HG03575 (cell line): ENCODE measurements around the gene AK6.
"Not testable (repeated sequence)": the region's sequence is repeated elsewhere in the genome, so short reads cannot be mapped to it uniquely, and the experiment has no call there.

Experiments used
- ATAC-seq: cut with Tn5 transposase; IDR thresholded peaks from one replicate; pipeline ENCODE4 v1.9.1; 2021; ENCODE audit not compliant: unreplicated experiment, insufficient number of reproducible peaks, low FRiP score; ENCODE audit errors: extremely low read depth

Gene AK6

DNA sequence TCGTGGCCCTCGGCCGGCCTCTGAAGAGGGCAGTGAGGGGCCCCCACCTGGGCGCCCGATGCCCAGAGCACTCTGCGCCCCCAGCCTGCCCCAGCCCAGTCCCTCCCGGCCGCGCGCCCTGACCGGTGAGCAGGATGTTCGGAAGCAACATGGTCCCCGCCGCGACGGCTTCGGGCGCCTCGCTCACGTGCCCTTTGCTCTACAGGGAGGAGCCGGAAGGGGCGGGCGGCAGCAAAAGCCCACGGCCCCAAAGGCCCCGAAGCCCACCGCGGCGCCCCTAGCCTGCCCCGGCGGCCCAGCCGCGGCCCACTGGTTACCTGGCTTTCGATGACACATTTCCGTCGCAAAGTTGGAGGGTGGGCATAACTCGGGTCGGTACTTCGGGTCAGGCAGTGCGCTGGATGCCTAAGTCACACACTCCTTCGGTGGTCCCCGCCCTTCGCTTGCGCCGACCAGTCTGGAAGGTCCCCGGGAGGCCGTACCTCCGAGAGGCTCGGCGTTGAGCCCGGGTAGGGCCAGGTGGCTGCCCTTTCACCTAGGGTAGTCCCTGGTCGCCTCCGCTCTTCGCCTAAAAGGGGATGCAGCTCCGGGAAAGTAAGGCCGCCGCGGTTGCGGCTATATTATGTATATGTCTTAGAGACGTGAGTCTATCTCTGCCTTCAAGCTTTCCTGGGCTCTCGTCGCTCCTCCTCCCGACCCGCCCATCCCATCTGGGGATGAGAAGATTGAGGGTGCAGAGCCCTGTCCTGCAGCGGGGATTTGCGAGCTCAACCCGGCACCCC lies at the start of gene AK6, which contains the start of the genes RAD17 and TAF9:
Gene AK6, minus strand, starts transcription at position 181 of the 782 bp plus-strand sequence. Its CDS starts 30 bp downstream, at position 151.
Gene RAD17, plus strand, starts transcription at position 479 of the 782 bp plus-strand sequence. CDS start 2,391 bp downstream, outside the sequence.
Gene TAF9, minus strand, starts transcription at position 181 of the 782 bp plus-strand sequence. CDS start 3,783 bp downstream, outside the sequence.
- peak; percentile 82 for ATAC-seq

DNA sequence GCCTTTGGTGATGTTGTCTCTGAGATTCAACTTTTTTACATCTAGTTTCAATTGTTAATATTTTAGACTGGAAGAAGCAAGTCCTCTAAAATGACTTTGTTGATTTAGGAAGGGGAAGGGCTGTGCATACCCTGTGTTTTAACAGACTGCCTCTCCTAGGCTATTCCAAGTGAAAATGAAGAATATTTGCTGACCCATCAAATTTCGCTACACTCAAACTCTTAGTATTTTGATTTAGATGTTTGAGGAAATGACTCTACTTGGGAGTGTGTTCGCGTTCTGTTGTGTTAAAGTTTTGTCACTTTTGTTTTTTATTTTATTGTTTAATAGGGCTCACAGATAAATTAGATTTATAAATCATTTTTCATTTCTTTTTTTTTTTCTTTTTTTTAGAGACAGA lies 49.2 kb upstream of the AK6 start:
- no peak for ATAC-seq

DNA sequence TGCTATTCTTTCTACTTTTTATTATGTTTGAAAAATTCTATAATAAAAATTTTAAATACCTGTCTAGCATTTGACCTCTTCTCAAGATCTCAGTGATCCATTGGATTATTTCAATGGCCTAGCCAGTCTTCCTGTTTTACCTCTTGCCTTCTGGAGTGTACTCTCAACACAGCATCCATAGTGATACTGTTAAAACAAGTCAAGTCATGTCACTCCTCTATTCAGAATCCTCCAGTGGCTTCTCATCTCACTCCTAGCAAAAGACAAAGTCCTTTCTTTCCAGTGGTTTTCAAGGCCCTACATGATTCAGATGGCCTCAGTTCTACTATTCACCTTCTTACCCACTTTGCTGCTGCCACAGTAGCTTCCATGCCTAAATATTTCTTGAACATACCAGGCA lies 47.4 kb upstream of the AK6 start:
- ATAC-seq, result no peak

DNA sequence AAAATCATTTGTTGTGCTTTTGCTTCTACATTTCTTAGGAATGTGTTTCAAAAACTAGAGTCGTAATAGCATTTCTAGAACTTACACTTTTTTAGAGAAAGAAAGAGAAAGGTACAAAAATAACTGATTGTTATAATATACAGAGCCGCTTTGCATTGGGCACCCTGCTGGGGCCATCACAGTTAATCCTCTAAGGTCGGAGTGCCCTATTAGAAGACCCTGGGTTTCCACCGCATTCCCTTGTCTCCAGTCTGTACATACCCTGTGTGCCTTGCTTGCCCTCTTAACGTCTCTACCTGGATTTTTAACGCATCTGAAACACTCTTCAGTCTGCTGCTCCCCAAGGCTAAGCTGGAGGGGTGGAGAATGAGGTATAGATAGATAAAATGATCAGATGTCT lies 46.9 kb upstream of the AK6 start:
- no peak for ATAC-seq

DNA sequence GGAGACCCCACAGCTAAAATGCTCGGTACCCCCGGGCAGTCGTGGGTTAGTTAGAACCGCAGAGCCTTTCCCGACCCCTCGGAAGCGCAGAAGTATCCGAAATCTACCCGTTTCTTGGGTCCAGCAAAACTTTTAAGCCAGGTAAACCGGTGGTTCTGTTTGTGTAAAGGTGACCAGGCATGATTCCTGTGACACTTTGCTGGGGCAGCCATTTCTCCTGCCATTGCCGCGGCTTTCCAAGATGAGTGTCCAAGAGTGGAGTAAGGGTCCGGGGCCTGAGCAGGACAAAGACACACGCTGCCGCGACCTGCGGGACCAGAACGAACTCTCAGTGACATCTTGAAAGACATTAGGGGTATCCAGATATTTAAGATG lies 46.3 kb upstream of the AK6 start:
- no peak for ATAC-seq

DNA sequence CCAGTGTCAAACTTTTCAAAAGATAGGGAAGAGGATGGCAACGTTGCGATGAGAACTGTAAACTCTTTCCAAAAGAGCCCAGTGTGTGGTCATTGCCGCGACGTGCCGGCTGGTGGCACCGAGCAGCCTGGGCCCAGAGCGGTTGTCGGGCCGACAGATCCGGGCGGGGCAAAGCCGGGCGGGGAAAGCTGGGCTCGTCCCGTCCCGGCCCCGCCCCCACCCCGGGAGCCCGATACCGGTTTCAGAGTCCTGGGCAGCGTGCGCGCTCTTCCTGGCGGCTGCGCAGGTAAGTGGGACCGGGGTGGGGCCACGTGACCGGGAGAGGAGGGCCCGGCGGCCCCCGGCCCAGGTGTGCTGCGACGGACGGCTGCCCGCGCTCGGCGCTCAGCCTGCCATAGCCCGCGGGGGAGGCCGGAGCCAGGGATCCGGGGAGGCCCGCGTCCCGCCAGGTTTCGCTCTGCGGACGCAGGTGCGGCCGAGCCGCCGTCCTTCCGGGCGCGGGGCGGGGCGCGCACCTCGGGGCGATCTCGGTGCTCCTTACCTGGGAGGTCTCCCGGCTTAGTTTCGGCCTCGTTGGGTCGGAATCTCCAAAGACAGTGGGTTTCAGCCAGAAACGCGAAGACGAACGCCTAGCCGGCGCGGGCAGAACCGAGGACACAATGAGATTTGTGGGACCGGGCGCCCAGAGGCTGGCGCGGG lies 45.7 kb upstream of the AK6 start, which contains the start of gene MARVELD2:
Gene MARVELD2, plus strand, starts transcription at position 232 of the 699 bp plus-strand sequence. CDS start 4,270 bp downstream, outside the sequence.
- ATAC-seq, result no peak

DNA sequence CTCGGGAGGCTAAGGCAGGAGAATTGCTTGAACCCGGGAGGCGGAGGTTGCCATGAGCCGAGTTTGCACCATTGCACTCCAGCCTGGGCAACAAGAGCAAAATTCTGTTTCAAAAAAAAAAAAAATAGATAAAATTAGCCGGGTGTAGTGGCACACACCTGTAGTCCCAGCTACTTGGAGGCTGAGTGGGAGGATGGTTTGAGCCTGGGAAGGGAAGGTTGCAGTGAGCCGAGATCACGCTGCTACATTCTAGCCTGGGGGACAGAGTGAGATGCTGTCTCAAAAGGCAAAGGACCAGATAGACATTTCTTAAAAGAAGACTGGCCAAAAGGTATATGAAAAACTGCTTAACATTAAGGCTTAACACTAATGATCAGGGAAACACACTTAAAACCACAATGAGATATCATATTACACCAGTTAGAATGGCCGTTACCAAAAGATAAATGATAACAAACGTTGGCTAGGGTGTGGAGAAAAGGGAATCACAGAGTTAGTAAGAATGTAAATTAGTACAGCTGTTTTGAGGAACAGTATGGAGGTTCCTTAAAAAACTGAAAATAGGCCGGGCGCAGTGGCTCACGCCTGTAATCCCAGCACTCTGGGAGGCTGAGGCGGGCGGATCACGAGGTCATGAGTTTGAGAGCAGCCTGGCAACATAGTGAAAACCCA lies 35.5 kb upstream of the AK6 start:
- no peak for ATAC-seq

DNA sequence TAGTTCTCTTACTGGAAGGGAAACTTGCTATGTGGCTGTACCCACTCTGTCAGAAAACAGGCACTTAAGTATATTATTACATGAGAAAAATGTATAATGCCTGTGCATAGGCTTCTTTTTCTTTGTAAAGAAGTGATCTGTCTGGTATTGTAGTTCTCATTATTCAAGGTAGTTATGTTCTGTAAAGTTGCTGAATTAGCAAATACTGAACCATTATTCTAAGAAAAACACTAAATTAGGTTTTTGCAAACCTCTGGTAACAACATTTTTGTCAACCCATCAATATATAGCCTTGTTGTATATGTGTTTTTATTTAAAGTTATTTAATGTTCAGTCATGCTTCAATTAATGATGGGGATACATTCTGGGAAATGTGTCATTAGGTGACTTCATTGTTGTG lies 9.1 kb upstream of the AK6 start:
- ATAC-seq, result no peak

DNA sequence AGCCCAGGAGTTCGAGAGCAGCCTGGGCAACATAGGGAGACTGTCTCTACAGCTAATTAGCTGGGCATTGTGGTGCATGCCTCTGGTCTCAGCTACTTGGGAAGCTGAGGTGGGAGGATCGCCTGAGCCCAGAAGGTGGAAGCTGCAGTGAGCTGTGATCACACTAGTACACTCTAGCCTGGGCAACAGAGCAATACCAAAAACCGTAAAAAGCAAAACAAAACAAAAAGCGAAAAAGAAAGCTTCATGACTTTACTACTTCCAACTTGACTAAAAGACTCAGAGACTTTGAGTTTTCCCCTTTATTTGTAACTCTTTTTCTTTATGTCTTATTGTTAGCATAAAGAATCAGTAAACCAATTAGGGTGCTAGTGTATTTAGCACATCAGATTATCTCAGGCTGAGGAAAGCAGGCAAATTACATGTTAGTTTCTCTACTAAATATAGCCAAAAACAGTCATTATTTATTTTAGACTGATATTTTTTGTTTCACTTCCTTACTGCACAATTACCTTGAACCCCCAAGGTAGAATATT lies 5.7 kb upstream of the AK6 start:
- peak; percentile 54 for ATAC-seq

DNA sequence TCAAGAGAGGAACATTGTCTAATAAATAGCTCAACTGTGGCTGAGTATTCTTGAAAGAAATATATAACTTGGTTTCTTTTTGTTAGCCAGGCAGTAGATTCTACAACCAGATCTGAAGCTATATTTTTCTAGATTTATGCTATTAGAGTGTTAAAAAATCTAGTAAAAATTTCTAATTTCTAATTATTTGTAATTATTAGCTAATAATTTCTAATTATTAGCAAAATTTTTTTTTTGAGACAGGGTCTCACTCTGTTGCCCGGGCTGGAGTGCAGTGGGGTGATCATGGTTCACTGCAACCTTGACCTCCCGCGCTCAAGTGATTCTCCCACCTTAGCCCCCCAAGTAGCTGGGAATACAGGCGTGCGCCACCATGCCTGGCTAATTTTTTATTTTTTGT lies 3.1 kb upstream of the AK6 start:
- ATAC-seq, result no peak

DNA sequence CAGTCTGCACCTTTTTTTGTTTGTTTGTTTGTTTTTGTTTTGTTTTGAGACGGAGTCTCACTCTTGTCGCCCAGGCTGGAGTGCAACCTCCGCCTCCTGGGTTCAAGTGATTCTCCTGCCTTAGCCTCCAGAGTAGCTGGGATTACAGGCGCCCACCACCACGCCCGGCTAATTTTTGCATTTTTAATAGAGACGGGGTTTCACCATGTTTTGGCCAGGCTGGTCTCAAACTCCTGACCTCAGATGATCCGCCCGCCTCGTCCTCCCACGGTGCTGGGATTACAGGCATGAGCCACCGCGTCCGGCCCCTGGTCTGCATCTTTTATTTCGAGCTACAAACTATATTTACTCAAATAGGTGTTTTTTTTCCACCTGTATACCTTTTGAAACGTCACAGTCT lies 1.0 kb upstream of the AK6 start:
- not testable (repeated sequence) for ATAC-seq

DNA sequence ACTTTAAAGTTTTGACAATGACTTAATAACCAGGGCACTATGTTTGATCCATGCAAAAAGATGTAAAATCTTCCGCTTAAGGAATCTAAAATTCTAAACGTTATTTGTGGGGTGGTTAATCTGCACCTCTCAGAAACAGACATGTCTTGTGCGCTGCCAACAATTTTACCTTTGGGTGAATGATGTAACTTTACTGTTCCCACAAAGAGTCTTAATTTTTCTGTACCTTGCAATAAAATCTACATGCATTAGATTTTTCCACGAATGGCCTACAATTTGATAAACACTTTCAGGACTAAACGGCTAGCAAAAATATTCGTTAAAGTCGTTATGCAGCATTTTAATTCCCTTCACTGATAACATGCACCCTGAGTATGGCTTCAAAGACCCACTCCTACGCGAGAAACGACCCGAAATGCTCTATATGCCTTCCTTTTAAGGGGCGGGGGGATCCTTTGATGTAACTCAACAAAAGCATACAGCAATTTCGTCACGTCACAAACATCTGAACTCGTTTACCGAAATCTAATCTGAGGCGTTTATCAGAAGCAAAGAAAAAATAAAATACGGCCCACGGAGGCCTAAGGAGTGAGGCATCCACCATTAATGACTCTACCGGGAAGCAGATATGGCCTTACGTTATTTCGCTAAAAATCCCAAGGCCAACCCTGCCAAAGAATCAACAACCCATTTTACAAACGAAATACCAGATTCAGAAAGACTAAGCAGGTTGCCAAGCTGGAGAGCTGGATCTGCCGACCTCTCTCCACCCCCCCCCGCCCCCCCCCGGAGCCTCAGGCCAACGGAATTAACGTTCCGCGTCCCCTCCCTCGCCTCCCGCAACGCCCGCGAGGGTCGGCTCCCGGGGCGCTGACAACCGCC lies 621 bp downstream of the AK6 start:
- ATAC-seq, result no peak

DNA sequence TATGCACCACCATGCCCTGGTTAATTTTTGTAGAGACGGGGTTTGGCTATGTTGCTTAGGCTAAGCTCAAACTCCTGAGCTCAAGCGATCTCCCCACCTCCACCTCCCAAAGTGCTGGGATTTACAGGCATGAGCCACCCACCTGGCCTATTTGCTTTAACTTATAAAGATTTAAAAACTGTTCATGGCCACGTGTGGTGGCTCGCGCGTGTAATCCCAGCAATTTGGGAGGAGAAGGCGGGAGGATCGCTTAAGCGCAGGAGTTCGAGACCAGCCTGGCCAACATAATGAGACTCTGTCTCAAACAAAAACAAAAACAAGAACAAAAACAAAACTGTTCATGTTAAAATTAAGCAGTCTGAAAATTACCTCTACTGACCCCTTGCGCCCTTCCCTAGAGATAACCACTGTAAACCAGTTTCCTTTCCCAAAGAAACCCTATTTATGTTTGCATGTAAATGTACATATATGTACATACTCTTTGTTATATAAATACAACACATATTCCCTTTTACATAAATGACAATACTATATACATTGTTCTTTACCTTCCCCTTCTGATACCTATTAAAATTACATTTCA lies 1.5 kb downstream of the AK6 start:
- ATAC-seq, result no peak

DNA sequence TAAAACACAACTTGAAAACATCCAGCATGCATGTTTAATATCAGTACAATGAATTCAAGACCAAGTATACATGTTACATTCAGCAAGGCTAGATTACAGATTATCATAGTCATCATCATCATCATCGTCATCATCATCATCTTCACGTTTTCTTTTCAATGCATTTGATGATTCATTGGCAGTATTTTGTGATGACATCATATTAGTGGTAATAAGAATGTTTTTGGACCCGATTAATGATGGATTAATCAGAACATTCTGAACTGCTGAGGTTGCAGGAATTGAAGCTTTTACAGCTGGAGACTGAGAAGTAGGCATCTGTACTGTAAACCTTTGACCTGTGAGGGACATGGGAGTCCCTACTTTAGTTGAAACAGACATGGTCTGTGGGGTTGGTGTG lies 4.5 kb downstream of the AK6 start:
- ATAC-seq, result no peak

DNA sequence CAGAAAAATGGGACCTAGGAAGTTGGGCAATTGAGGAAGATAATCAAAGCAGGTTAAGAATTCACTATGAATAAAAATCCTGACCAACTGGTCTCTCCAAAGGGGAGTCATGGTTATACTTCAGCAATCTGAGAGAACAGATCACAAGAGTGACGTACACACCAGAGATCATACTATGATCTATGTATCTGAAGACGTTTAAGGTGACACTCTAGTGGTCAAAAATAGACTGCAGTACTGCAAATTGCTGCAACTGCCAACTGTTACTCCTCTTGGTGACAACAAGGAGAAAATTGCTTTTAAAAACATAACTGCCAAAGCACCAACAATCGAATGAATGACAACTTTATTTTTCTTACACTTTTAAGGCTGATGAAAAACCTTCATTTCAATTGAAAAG lies 4.9 kb downstream of the AK6 start:
- ATAC-seq, result no peak

DNA sequence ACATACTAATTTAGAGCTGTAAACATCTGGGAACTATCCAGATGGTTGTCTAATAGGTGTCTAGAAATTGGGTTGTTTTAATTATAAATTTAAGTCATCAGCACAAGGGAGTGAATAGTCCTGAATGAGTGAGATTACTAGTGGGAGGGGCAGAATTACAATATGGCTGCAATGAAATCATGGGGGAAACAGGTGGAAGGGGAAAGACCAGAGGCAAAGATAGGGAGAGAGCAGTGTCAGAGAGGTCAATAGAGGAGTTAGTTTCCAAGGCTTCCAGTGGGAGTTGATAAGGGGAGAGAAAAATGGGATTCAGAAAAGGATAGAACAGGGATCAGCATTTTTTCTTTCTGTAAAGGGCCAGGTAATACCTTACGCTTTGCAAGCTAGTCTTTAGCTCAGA lies 8.9 kb downstream of the AK6 start:
- no peak for ATAC-seq

DNA sequence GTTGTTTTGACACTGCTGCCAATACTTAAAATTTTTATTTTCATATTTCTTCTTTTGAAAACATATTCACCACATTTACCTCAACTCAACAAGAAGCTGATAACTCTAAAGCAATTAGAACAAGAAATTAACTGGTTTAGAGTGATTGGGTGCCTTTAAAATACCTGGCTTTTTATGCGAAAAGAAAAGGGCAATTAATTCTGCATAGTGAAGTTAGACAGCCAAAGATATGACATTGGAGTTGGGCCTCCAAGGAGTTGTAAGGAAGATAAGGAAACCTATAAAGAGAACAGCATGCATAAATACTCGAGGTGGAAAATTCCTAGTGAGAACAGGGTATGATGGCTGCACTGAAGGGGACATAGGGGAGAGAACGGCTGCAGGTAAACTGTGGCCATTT lies 9.6 kb downstream of the AK6 start:
- no peak for ATAC-seq

DNA sequence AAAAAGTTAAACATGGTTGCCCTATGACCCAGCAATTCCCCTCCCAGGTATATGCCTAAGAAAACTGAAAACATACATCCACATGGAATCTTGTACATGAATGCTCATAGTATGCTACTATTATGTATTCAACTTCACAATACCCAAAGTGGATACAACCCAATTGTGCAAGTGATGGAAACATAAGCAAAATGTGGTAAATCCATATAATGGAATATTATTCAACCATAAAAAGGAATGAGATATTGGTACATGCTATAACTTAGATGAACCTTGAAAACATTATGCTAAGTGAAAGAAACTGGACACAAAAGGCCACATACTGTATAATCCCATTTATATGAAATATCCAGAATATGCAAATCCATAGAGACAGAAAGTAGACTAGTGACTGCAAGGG lies 18.7 kb downstream of the AK6 start:
- no peak for ATAC-seq
